KBM-7 (cell line): ENCODE data around the gene GRP.
"Not testable (repeated sequence)": the region's sequence is repeated elsewhere in the genome, so short reads cannot be mapped to it uniquely, and the experiment has no call there.

ENCODE experiments used
- DNase-seq: peaks from one replicate; pipeline ENCODE4 v3.0.0-alpha.2; 2015
- in situ Hi-C: fragments of 300-500 bp; cut with MboI; formaldehyde crosslinking; loops from 2 replicates; pipeline ENCODE4 v1.14.3; 2020; ENCODE audit warnings: low sequenced_read_pairs, low pct_unique_long_range_greater_than_20kb, mixed read lengths

GRP gene

DNA sequence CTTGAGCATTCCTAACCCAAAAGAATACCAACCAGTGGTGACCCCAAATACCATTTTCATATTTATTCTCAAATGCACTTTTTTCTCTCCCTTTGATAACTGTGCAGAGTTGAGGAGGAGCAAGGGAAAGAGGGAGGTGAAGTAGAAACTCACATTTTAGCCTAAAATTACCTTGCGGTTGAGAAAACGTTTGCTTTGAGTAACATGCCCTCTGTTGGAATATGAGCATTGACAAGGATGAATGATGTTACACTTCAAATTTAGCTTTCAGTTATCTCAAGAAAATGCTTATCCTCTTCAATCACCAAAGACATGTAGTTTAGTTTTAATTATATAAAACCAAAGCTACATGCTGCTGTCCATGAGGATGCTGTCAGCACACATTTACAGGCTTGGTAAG lies 2.4 kb downstream of the GRP start:
- DNase-seq: no peak
- in situ Hi-C loops: no loop called here

DNA sequence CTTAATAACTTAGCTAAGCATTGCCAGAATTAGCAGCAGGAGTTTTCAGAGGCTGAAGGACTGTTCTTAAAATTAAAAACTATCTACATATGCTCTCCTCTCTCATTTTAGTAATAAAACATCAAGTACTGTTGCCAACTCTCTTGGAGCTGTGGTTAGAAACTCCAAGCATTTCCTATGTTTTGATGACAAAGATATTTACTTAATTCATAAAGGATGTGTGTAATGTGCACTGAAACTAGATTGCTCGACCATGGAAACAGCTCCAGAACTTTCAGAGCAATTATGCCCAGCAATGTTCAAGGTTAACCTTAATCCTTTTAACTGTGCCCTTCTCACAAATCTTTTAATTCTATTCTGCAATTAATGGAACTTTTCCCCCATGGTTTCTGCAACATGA lies 8.4 kb downstream of the GRP start:
- in situ Hi-C loops: no loop called here
- DNase-seq: no peak

DNA sequence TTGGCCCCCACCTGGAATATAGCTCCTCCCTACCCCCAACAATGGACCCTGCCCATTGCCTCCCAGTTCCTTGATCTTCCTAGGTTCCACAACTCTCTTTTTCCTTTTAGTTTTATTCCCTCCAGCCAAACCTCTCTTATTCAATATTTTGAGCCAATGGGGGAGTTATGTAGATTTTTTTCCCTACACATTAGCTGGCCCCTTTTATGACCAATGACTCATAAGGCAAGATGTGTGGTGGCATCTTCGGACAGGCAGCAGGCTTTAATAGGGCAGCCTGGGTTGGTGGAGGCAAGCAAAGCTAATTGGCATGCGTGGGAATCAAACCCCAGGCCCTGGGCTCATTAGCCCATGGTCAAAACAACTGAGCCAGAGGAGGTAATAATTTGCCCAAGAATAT lies 9.2 kb downstream of the GRP start:
- DNase-seq: no peak
- in situ Hi-C loops: no loop called here

DNA sequence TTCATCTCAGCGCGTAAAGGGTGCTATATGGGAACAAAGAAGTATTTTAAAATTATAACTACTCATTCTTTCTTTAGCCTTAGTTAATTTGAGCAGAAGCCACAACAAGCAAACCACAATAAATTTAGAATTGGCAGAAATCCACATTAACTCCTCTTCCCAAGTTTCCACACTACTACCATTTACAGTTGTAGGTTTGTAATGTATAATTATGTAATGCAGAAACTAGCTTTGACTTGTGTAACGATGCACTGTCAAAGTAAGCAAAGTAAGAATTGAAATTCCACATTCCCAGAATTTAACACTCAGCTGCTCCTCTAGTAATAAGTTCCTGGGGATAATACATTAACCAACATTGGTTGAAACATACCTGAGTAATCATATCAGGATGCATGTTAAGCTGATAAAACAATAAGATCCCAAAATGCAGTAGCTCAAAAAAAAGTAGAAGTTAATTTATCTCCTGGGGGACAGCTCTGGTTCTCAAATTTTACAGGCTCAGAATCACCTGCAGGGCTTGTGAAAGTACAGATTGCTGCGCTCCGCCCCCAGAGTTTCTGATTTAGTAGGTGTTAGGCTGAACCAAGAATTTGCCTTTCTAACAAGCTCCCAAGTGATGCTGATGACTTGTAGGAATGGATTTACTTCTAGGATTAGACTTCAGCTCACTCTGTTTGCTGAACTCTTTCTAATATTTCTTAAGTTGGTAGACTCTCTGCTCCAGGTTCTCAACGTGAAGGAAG lies 9.9 kb downstream of the GRP start:
- DNase-seq: no peak
- in situ Hi-C loops: no loop called here

DNA sequence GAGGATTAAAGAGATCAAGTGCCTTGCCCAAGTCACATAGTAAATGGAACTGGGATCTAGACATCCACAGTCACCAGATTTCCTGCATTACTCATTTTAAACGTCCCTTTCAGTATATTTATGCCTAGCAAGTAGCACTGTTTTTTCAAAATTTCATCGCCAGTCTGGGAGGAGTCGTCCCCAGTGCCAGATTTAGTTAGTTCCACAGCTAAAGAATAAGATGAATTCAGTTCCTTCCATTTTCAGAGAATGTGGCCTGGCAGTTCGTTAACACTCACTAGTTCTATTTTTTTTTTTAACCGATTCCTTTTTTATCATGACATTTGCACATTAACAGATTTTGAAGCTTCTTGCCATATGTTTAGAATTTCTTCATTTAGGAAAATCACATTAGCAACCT lies 11.2 kb downstream of the GRP start:
- no peak for DNase-seq
- in situ Hi-C loops: no loop called here

DNA sequence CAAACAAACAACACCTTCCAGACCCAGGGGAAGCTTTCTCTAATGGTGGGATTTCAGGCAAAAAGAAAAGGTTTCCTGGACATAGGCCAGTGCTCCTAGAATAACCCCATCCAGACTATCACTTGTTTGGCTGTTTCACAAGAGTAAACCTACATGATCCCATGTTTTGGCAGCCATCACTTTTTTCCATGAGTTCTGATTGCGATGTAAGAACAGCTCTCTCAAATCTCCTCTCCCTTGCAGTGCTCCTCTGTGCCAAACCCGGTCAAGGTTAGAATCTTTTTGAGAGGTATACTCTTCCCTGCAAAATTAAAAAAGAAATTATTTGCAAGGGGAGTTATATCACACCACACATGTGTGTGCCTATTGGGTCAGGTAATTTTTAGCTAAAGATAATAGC lies 11.9 kb downstream of the GRP start:
- no peak for DNase-seq
- in situ Hi-C loops: no loop called here

DNA sequence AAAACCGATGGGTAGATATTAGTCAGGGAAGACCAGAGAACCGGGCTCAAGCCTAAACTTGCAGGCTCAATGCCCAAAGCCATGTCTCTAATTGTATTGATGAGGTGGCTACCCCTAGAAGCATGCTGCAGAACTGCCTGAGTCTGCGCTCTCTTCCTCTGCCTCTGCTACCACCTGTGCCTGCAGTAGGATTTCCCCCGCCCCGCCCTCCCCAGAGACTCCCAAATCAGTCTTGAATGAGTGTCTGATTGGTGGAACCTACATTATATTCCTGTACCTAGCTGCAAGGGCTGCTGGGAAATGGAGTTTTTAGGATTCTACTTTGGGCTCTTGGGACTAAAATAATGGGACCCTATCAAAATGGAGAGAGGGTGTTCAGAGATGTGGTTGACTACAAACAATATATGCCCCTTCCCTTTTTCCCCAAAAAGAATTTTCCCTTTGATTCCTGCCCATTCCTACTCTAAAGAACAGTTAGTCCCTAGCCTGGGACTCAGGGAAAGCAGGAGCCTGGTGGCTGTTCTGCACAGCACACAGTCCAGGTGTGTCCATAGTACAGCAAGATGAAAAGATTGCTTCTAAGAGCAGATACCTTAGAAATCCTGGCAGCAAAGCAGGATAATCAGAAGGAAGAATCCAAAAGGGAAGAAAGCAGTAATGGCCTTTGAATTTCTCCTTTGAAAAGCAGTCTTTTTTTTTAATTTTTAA lies 12.5 kb downstream of the GRP start:
- in situ Hi-C loops: no loop called here

DNA sequence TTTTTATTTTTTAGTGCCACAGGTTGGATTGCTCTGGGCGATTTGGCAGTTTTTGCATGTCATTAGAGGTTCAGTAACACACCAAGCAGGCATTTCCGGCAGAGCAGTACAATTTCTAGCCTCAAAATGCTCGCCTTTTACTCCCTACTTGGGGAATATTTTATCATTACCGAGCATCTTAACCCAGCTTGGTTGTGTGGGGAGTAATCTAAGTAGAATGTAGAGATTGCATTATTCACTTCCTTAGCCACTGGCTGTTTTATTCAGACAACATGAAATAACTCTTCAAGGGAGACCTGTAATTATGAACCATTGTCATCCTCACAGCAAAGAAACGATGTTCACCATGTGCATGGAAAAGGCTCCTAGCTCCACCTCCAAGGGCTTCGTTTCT lies 13.1 kb downstream of the GRP start:
- no peak for DNase-seq
- in situ Hi-C loops: no loop called here

More for the DNA sequence above, 12.5 kb downstream of the GRP start:
- DNase-seq: no peak

DNA sequence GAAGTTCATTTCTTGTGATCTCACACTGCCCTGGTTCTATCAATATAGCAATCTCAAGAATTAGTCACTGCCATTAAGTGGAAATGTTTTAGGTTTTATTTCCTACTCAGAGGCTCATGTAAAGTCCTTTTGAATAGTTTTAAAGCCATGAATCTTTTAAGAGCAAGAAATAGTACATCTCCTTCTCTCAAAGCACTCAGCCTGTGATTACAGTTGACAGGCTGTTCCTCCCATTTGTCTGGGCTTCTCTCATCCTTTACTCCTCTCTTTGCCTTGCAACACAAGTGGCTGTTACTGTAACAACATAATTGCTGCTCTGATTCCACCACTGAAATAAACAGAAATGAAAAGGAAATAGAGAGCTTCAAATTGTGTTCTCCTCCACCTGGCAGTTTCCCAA lies 18.4 kb downstream of the GRP start:
- in situ Hi-C loops: no loop called here
- DNase-seq: no peak

DNA sequence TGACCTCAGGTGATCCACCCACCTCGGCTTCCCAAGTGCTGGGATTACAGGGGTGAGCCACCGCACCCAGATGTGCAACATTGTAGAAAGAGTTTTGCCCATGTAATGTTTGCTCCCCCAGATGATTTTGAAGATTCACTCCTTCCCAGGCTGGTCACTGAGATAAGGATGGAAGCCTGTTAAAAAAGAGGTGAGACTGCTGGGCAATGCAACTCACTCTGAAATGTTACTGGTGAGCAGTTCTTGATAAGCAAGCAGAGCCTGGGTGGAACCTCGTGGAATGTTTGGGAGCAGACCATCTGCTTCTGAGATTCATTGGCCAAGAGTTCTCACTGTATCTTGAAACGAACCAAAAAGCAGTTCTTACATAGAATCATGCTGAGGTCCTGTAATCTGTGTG lies 19.7 kb downstream of the GRP start:
- no peak for DNase-seq
- in situ Hi-C loops: no loop called here

DNA sequence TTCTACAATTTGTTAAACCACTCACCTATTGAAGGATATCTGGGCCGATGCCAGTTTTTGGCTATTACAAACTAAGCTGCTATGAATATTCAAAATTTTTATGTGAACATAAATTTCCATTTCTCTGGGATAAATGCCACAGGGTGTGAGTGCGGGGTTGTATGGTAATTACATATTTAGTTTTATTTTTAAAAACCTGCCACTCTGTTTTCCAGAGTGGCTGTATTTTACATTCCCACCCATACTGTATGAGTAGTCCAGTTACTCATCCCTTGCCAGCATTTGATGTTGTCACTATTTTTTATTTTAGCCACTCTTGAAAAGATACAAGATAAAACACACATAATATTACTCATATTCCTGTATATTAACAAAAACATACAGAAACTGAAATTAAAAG lies 22.9 kb downstream of the GRP start:
- in situ Hi-C loops: no loop called here
- DNase-seq: no peak

DNA sequence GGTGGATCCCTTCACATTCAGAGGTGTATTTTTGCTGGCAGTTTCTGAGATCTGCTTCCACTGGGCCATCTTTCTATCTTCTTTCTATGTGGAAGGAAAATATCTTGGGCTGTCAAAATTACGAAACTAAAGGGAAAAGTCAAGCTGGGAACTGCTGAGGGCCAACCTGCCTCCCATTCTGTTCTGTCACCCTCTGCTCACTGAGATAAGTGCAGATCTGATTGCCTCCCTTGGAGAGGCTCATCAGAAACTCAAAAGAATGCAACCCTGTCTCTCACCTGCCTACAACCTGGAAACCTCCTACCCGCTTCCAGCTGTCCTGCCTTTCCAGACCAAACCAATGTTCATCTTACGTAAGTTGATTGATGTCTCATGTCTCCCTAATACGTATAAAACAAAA lies 26.8 kb downstream of the GRP start:
- in situ Hi-C loops: no loop called here
- no peak for DNase-seq

DNA sequence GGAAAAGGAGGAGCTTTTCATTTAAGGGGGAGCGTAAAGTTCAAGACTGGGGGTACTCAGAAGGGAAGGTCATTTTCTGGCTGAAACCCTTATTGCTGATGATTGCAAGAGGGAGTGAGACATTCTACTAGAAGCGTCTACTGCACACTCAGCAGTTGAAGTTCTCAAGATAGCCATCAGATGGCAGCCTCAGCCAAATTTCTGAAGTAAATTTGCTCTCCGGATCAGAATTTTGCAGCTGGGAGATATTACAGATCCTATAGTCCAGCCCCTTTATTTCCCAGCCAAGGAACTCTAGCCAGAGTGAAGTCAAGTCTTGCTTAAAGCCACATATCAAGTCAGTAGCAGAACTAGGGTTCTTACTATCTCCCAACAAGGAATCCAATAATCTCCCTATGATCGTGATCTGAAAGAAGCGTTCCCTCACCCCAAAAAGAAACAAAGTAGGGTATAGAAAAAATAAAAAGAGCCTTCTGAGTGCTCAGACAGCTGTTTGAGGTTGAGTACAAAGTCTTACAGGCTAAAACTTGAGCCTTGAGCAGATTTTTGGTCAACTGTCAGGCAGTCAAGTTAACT lies 29.3 kb downstream of the GRP start:
- in situ Hi-C loops: no loop called here
- DNase-seq: peak; percentile 63

DNA sequence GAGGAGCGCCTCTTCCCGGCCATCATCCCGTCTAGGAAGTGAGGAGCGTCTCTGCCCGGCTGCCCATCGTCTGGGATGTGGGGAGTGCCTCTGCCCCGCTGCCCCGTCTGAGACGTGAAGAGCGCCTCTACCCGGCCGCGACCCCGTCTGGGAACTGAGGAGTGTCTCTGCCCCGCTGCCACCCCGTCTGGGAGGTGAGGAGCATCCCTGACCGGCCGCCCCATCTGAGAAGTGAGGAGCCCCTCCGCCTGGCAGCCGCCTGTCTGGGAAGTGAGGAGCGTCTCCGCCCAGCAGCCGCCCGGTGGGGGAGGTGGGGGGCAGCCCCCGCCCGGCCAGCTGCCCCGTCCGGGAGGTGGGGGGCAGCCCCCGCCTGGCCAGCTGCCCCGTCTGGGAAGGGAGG lies 35.5 kb downstream of the GRP start:
- in situ Hi-C loops, DNase-seq: not testable (repeated sequence)

DNA sequence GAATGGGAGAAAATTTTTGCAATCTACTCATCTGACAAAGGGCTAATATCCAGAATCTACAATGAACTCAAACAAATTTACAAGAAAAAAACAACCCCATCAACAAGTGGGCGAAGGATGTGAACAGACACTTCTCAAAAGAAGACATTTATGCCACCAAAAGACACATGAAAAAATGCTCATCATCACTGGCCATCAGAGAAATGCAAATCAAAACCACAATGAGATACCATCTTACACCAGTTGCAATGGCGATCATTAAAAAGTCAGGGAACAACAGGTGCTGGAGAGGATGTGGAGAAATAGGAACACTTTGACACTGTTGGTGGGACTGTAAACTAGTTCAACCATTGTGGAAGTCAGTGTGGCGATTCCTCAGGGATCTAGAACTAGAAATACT lies 41.9 kb downstream of the GRP start:
- DNase-seq, in situ Hi-C loops: not testable (repeated sequence)

DNA sequence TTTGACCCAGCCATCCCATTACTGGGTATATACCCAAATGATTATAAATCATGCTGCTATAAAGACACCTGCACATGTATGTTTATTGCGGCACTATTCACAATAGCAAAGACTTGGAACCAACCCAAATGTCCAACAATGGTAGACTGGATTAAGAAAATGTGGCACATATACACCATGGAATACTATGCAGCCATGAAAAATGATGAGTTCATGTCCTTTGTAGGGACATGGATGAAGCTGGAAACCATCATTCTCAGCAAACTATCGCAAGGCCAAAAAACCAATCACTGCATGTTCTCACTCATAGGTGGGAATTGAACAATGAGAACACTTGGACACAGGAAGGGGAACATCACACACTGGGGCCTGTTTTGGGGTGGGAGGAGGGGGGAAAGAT lies 42.3 kb downstream of the GRP start:
- in situ Hi-C loops, DNase-seq: not testable (repeated sequence)

DNA sequence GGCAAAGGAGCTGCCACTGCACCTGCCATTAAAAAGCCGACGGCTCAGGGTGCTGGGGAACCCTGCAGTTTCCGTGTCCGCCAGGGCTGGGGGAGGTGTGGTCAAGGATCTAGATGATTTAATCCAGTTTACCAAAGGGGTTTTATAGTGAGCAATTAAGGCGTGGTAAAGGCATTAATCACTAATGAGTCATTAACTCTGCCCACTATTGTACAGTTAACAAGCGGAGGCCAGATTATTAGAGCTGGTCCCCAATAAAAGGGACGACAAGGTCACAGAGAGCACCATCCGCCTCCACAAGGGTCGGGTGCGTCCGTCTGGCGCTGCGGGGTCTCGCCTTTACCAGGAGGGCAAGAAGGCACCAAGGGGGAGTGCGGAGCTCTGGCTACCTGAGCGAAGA lies 43.7 kb downstream of the GRP start:
- no peak for DNase-seq
- in situ Hi-C loops: no loop called here

DNA sequence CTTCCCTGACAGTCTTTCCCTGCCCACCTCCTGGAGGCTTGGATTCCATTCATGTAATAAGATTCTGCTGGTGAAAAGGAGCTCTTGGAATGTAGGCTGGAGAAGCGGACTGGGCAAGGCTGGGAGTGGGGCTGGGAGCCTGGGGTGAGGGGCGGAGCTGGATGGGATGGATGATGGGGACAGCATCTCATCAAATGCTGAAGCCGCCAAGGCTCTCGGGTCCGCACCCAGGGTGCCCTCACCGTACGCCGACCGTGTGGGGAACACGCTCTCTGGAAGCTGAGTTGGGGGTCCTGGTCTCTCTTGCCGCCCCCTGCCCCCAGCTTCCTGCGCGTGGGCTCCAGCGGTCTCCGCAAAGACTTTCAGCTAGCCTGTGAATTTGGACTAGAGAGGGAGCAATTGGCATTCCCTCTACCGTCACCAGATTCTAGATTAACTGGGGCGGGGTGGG lies 44.2 kb downstream of the GRP start:
- in situ Hi-C loops: no loop called here

DNA sequence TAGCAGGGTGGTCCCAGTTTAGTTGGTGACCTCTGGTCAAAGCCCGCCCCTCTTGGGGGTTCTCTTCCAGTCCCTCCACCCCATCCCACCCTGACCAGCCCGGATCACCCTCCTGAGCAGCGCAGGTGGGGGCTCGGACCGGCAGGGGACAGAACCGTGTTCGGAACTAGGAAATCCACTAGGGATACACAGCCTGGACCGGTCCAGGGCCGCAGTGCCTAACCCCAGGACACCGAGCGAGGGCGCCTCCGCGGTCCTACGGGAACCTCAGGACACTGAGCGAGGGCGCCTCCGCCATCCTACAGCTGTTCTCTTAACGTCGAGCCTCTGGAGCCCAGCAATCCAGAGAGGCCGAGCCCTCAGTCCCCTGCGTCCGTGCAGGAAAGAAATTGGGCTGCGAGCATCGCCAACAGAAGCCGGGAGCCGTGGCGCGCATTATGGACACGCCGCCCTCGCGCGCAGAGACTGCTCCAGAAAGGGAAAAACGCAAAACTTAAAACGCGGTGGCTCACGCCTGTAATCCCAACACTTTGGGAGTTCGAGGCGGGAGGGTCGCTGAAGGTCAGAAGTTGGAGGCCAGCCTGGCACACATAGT lies 44.8 kb downstream of the GRP start:
- in situ Hi-C loops: no loop called here
- DNase-seq: no peak

More for the DNA sequence above, 44.2 kb downstream of the GRP start:
- no peak for DNase-seq
